Rectal smooth muscle tissue (tissue), 1 donor: Measurements from ENCODE around the gene TFAP2C.

Experiments
- H3K27ac ChIP-seq: one replicate; pipeline ENCODE4 v1.7.0; 2013; ENCODE audit warnings: low read depth, low read length, inconsistent platforms
- H3K27me3 ChIP-seq: one replicate; pipeline ENCODE4 v1.7.0; 2013; ENCODE audit warnings: low read length; ENCODE audit not compliant: control insufficient read depth, insufficient read depth
- H3K36me3 ChIP-seq: one replicate; pipeline ENCODE4 v1.7.0; 2013; ENCODE audit warnings: low read length; ENCODE audit not compliant: control insufficient read depth, insufficient read depth
- H3K4me1 ChIP-seq: one replicate; pipeline ENCODE4 v1.7.0; 2013; ENCODE audit warnings: low read length; ENCODE audit not compliant: control insufficient read depth, insufficient read depth
- H3K4me3 ChIP-seq: one replicate; pipeline ENCODE4 v1.7.0; 2013; ENCODE audit warnings: low read length
- H3K9ac ChIP-seq: one replicate; pipeline ENCODE4 v1.7.0; 2013; ENCODE audit warnings: low read length

Gene TFAP2C

GRCh38 chr20:56601166-56601565 is 27.9 kb upstream of the TFAP2C start:
- Histone ChIP-seq H3K27me3 (no peaks in the 10 kb centered on the region), H3K9ac (no peak overlapping the region), H3K4me1 (no peaks in the 10 kb centered on the region)

DNA sequence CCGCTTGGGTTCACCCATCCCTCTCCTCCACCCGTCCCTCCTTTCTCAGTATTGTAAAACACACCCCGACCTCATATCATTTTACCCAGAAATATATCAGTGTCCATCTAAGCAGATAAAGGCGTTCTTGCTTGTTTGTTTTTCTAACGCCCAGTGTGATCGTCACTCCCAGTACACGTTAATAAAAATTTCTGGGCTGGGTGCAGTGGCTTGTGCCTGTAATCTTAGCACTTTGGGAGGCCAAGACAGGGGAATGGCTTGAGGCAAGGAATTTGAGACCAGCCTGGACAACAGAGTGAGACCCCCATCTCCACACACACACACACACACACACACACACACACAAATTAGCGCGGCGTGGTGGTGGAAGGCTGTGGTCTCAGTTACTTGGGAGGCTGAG is 24.4 kb upstream of the TFAP2C start:
- Histone ChIP-seq H3K27ac (no peak overlapping the region), H3K9ac (no peak overlapping the region), H3K4me1 (no peaks in the 10 kb centered on the region), H3K27me3 (no peaks in the 10 kb centered on the region), H3K36me3 (no peaks in the 10 kb centered on the region), H3K4me3 (no peak overlapping the region)

More at GRCh38 chr20:56601166-56601565, 27.9 kb upstream of the TFAP2C start:
- no peak overlapping the region for H3K4me3 ChIP-seq
- no peaks in the 10 kb centered on the region for H3K36me3 ChIP-seq
- no peak overlapping the region for H3K27ac ChIP-seq

- Histone ChIP-seq H3K27ac (no peak overlapping the region), H3K4me3 (no peak overlapping the region), H3K27me3 (no peaks in the 10 kb centered on the region), H3K4me1 (no peaks in the 10 kb centered on the region), H3K9ac (no peak overlapping the region), H3K36me3 (no peaks in the 10 kb centered on the region)
Measured at GRCh38 chr20:56605261-56605996, 23.7 kb upstream of the TFAP2C start.

GRCh38 chr20:56606174-56606945 is 22.7 kb upstream of the TFAP2C start:
- Histone ChIP-seq H3K4me1 (no peaks in the 10 kb centered on the region), H3K27ac (no peak overlapping the region), H3K4me3 (no peak overlapping the region), H3K36me3 (no peaks in the 10 kb centered on the region), H3K9ac (no peak overlapping the region), H3K27me3 (no peaks in the 10 kb centered on the region)

DNA sequence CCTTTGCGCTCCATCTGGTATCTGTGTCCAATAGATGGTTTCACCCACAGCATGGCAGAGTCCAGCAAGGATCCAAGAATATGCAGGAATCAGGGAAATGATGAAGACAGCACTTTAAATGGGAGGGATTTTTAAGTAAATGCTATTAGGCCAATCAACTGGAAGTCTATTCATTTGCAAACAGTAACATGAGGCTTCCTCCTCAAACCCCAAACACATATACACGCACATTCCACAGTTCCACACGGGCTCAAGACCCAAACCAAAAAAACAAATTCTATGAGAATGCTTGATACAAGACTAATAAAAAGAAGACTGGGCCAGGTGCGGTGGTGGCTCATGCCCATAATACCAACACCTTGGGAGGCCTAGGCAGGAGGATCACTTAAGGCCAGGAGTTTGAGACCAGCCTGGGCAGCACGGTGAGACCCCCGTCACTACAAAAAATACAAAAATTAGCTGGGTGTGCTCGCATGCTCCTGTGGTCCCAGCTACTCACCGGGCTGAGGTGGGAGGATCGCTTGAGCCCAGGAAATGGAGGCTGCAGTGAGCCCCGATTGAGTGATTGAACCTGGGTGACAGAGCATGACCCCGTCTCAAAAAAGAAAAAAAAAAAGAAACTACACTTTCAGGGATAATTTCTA is 21.9 kb upstream of the TFAP2C start:
- no peaks in the 10 kb centered on the region for H3K4me1 ChIP-seq
- no peaks in the 10 kb centered on the region for H3K36me3 ChIP-seq
- H3K27me3 ChIP-seq, result no peaks in the 10 kb centered on the region
- H3K27ac ChIP-seq, result no peak overlapping the region
- no peak overlapping the region for H3K9ac ChIP-seq
- H3K4me3 ChIP-seq, result no peak overlapping the region

GRCh38 chr20:56608376-56608775 is 20.7 kb upstream of the TFAP2C start:
- no peak overlapping the region for H3K4me3 ChIP-seq
- no peak overlapping the region for H3K27ac ChIP-seq
- no peaks in the 10 kb centered on the region for H3K27me3 ChIP-seq
- no peak overlapping the region for H3K9ac ChIP-seq
- H3K4me1 ChIP-seq, result no peaks in the 10 kb centered on the region
- no peaks in the 10 kb centered on the region for H3K36me3 ChIP-seq

DNA sequence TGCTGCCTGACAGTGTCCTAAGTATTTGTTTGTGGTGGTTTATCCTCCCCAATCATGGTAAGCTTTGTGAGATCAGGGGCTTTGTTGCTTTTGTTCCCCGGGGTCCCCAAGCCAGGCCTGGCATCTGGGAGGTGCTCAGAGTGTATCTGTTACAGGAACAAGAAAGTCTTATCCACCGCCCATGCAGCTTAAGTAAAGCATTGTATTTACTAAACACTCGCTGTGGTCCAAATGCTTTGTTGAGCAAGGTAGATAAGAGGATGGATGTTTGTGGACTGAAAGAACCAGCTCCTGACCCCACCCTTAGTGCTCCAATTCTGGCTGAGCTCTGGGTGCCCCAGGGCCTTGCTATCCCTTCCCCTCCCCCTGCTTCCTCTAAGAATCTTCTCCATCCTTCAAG is 19.8 kb upstream of the TFAP2C start:
- Histone ChIP-seq H3K36me3 (no peaks in the 10 kb centered on the region), H3K4me3 (no peak overlapping the region), H3K9ac (no peak overlapping the region), H3K27me3 (no peaks in the 10 kb centered on the region), H3K27ac (no peak overlapping the region), H3K4me1 (no peaks in the 10 kb centered on the region)

DNA sequence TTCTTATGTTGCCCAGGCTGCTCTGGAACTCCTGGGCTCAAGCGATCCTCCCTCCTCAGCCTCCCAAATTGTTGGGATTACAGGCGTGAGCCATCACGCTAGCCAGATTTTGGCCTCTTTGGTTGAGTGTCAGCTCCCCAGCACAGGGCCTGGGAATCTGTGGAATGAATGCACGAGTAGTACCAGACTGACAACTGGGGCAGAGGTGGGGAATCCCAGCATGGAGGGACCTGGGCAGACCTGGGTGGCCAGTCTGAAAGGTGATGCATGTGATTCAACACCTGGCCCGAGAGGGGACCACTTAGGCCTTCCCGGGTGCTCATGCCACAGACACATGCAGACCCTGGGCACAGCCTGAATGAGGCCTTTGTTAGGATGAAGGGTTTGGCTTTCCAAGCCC is 19.0 kb upstream of the TFAP2C start:
- H3K4me1 ChIP-seq, result no peaks in the 10 kb centered on the region
- no peak overlapping the region for H3K4me3 ChIP-seq
- H3K36me3 ChIP-seq, result no peaks in the 10 kb centered on the region
- no peaks in the 10 kb centered on the region for H3K27me3 ChIP-seq
- no peak overlapping the region for H3K27ac ChIP-seq
- no peak overlapping the region for H3K9ac ChIP-seq

DNA sequence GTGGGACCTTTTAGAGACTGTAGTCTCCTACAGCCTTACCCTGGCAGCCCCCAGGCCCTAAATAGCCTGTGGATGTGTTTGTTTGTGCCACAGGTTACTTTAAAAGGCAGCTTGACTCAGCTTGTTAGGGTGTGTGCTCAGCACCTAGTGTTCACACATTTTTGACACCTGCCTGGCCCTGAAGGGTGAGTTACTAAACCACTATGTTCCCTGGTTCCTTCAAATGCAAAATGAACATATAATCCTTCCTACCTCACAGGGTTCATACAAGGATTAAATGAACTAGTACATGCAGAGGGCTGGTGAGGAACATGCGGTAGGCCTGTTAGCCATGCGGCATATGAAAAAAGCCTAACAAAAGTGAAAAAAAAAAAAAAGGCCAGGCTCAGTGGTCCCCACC is 14.9 kb upstream of the TFAP2C start:
- H3K9ac ChIP-seq, result no peak overlapping the region
- H3K36me3 ChIP-seq, result no peaks in the 10 kb centered on the region
- no peaks in the 10 kb centered on the region for H3K4me1 ChIP-seq
- no peaks in the 10 kb centered on the region for H3K27me3 ChIP-seq
- H3K4me3 ChIP-seq, result no peak overlapping the region
- no peak overlapping the region for H3K27ac ChIP-seq

- Histone ChIP-seq H3K9ac (no peak overlapping the region), H3K36me3 (no peaks in the 10 kb centered on the region), H3K27me3 (no peaks in the 10 kb centered on the region), H3K4me1 (no peaks in the 10 kb centered on the region), H3K4me3 (no peak overlapping the region), H3K27ac (no peak overlapping the region)
Measured at GRCh38 chr20:56616716-56617115, 12.4 kb upstream of the TFAP2C start.

GRCh38 chr20:56617489-56617888 is 11.6 kb upstream of the TFAP2C start:
- no peak overlapping the region for H3K9ac ChIP-seq
- H3K27ac ChIP-seq, result no peak overlapping the region
- H3K4me1 ChIP-seq, result no peaks in the 10 kb centered on the region
- no peak overlapping the region for H3K4me3 ChIP-seq
- no peaks in the 10 kb centered on the region for H3K36me3 ChIP-seq
- no peaks in the 10 kb centered on the region for H3K27me3 ChIP-seq

- H3K36me3 ChIP-seq, result no peaks in the 10 kb centered on the region
- H3K4me3 ChIP-seq, result no peak overlapping the region
- H3K4me1 ChIP-seq, result no peaks in the 10 kb centered on the region
- H3K27me3 ChIP-seq, result peaks cover 19% of the 10 kb centered on the region
- H3K27ac ChIP-seq, result no peak overlapping the region
- H3K9ac ChIP-seq, result no peak overlapping the region
Measured at GRCh38 chr20:56621730-56622129, 7.4 kb upstream of the TFAP2C start.
